NCI-H2107 (cell line): ENCODE results near the gene EEF1AKMT3.

Experiments
- DNase-seq: peaks from one replicate; lab custom pipeline; 2025; lab: John Stamatoyannopoulos, UW

EEF1AKMT3 gene

GRCh38 chr12:57783861-57784260, 11.4 kb downstream of the EEF1AKMT3 start:
- DNase-seq = no peak

GRCh38 chr12:57793920-57794319, 21.5 kb downstream of the EEF1AKMT3 start:
- DNase-seq = no peak

GRCh38 chr12:57795354-57795753, 22.9 kb downstream of the EEF1AKMT3 start:
- no peak for DNase-seq

GRCh38 chr12:57796996-57797395, 24.6 kb downstream of the EEF1AKMT3 start:
- DNase-seq = no peak

GRCh38 chr12:57797933-57798332, 25.5 kb downstream of the EEF1AKMT3 start:
- no peak for DNase-seq

- DNase-seq = no peak
Measured at GRCh38 chr12:57800965-57801364, 28.6 kb downstream of the EEF1AKMT3 start.

GRCh38 chr12:57802607-57803006, 30.2 kb downstream of the EEF1AKMT3 start:
- no peak for DNase-seq

GRCh38 chr12:57803319-57803893, 31.0 kb downstream of the EEF1AKMT3 start:
- no peak for DNase-seq

GRCh38 chr12:57806677-57807076, 34.3 kb downstream of the EEF1AKMT3 start:
- no peak for DNase-seq

GRCh38 chr12:57807285-57807684, 34.9 kb downstream of the EEF1AKMT3 start:
- DNase-seq = no peak

- DNase-seq = no peak
Measured at GRCh38 chr12:57808351-57808750, 35.9 kb downstream of the EEF1AKMT3 start.

- no peak for DNase-seq
Measured at GRCh38 chr12:57809425-57809824, 37.0 kb downstream of the EEF1AKMT3 start.

GRCh38 chr12:57810450-57810849, 38.0 kb downstream of the EEF1AKMT3 start:
- no peak for DNase-seq

- DNase-seq = no peak
Measured at GRCh38 chr12:57811028-57811755, 38.8 kb downstream of the EEF1AKMT3 start.

GRCh38 chr12:57813111-57813970, 40.9 kb downstream of the EEF1AKMT3 start:
- DNase-seq = no peak

GRCh38 chr12:57813971-57814772, 41.8 kb downstream of the EEF1AKMT3 start:
- no peak for DNase-seq

- DNase-seq = peak; percentile 85
Measured at GRCh38 chr12:57815177-57816000, 43.0 kb downstream of the EEF1AKMT3 start.

GRCh38 chr12:57816001-57816854, 43.8 kb downstream of the EEF1AKMT3 start:
- no peak for DNase-seq

GRCh38 chr12:57816855-57817151, 44.4 kb downstream of the EEF1AKMT3 start:
- no peak for DNase-seq

GRCh38 chr12:57817261-57817989, 45.0 kb downstream of the EEF1AKMT3 start:
- DNase-seq = no peak
